Measurements from ENCODE around the gene UNC119.

DNA sequence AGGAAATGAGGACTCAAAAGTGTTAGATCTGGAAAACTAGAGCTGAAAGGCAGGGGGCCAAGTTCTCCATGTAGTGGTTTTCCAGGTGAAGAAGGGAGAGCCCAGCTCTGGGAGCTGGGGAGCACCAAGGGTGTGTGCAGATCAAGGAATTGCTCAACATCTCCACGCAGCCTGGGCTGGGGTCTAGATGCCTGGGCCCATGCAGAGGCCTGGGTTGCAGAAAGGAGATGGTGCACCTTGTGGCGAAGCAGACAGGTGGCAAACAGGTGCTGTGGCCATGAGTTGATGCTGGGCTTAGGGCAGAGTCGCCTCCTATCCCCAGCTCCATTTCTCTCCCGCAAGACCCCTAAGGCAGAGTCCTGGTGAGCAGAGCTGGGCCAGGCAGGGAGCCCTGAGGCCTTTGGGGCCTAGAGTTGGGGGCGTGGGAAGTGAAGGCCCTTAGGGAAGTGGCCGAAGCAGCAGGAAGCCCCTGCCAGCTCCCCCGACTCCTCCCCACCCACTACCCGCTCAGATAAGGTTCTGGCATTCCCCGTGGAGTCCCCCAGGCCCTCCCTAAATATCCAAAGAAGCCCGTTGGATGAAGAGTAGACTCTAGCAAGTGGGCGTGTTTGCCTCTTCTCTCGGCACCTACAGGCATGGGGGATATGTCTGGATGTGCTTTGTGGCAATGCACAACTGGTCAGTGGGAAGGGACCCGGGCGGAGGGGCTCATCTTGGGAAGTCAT is 45.5 kb downstream of the UNC119 start:
- TF ChIP-seq, protein P1, sequence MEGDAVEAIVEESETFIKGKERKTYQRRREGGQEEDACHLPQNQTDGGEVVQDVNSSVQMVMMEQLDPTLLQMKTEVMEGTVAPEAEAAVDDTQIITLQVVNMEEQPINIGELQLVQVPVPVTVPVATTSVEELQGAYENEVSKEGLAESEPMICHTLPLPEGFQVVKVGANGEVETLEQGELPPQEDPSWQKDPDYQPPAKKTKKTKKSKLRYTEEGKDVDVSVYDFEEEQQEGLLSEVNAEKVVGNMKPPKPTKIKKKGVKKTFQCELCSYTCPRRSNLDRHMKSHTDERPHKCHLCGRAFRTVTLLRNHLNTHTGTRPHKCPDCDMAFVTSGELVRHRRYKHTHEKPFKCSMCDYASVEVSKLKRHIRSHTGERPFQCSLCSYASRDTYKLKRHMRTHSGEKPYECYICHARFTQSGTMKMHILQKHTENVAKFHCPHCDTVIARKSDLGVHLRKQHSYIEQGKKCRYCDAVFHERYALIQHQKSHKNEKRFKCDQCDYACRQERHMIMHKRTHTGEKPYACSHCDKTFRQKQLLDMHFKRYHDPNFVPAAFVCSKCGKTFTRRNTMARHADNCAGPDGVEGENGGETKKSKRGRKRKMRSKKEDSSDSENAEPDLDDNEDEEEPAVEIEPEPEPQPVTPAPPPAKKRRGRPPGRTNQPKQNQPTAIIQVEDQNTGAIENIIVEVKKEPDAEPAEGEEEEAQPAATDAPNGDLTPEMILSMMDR (IDR thresholded peaks at IDR 0.05) = no peak
- TF ChIP-seq EZH2 (IDR thresholded peaks at IDR 0.05) = no peak

Measured in neural progenitor cell (in vitro differentiated cells).